Gastroesophageal sphincter (tissue), 3 donors: ENCODE results near the gene CIT.

ENCODE experiments used
- CTCF ChIP-seq, 4 experiments: fragments of 200-600 bp in 2 of 4; fragments of 450-650 bp in 2 of 4; sonication (generic) in 1 of 4; IDR thresholded peaks; one replicate each; pipeline ENCODE4 v1.5.1; 2017 to 2019; ENCODE audit warnings: antibody characterized with exemption in 4 of 4, mild to moderate bottlenecking in 2 of 4, moderate library complexity in 2 of 4
- POLR2AphosphoS5 ChIP-seq: sonication (generic); formaldehyde crosslinking; IDR thresholded peaks from one replicate; pipeline ENCODE4 v1.6.1; 2017; ENCODE audit warnings: antibody characterized with exemption

- TF ChIP-seq CTCF (IDR thresholded peaks at IDR 0.05) (no peak), POLR2AphosphoS5 (no peak)
Measured at GRCh38 chr12:119864591-119864990, 12.5 kb downstream of the CIT start.
